NCI-H524 treated with DMSO at 0.1 percent for 48 hours (cell line): Measurements from ENCODE around the gene APOF.
"Not testable (repeated sequence)": the region's sequence is repeated elsewhere in the genome, so short reads cannot be mapped to it uniquely, and the experiment has no call there.

ENCODE experiments used
- DNase-seq: peaks from one replicate; lab custom pipeline; 2025; lab: John Stamatoyannopoulos, UW

Gene APOF

GRCh38 chr12:56362130-56363059, at the start of gene APOF:
APOF (minus strand) TSS chr12:56362857; CDS start chr12:56362745, 112 bp downstream.
- no peak for DNase-seq

- DNase-seq: no peak
Observed at GRCh38 chr12:56411781-56412639, 49.4 kb upstream of the APOF start.

- no peak for DNase-seq
Observed at GRCh38 chr12:56410768-56411167, 48.1 kb upstream of the APOF start.

- DNase-seq: no peak
Observed at GRCh38 chr12:56408799-56409417, 46.3 kb upstream of the APOF start.

- not testable (repeated sequence) for DNase-seq
Observed at GRCh38 chr12:56404227-56404626, 41.6 kb upstream of the APOF start.

- not testable (repeated sequence) for DNase-seq
Observed at GRCh38 chr12:56401612-56402011, 39.0 kb upstream of the APOF start.

- DNase-seq: not testable (repeated sequence)
Observed at GRCh38 chr12:56401125-56401524, 38.5 kb upstream of the APOF start.

- DNase-seq: not testable (repeated sequence)
Observed at GRCh38 chr12:56399466-56399865, 36.8 kb upstream of the APOF start.

- no peak for DNase-seq
Observed at GRCh38 chr12:56398324-56398723, 35.7 kb upstream of the APOF start.

GRCh38 chr12:56392331-56392730, 29.7 kb upstream of the APOF start:
- DNase-seq: no peak

- no peak for DNase-seq
Observed at GRCh38 chr12:56391721-56392120, 29.1 kb upstream of the APOF start.

GRCh38 chr12:56389412-56389811, 26.8 kb upstream of the APOF start:
- DNase-seq: no peak

- DNase-seq: no peak
Observed at GRCh38 chr12:56387152-56387736, 24.6 kb upstream of the APOF start.

- no peak for DNase-seq
Observed at GRCh38 chr12:56385873-56386272, 23.2 kb upstream of the APOF start.

GRCh38 chr12:56382611-56383010, 20.0 kb upstream of the APOF start:
- no peak for DNase-seq

- DNase-seq: no peak
Observed at GRCh38 chr12:56377989-56378316, 15.3 kb upstream of the APOF start.

- DNase-seq: no peak
Observed at GRCh38 chr12:56377310-56377988, 14.8 kb upstream of the APOF start.

- no peak for DNase-seq
Observed at GRCh38 chr12:56375598-56376434, 13.2 kb upstream of the APOF start.

- no peak for DNase-seq
Observed at GRCh38 chr12:56374726-56375597, 12.3 kb upstream of the APOF start.

- no peak for DNase-seq
Observed at GRCh38 chr12:56373515-56373914, 10.9 kb upstream of the APOF start.
